Measurements from ENCODE around the gene ADAMTS20. TPM values are rescaled to one million over a fixed set of nuclear protein-coding genes. Genes with fewer than 3 reads are reported as not detected.

The ADAMTS20 gene
- total and polyA plus RNA-seq, 2 donors (not counting 3 experiments of a cell fraction or from before 2014, with no cell fraction given) = not detected

- Histone ChIP-seq H3K36me3 (ENCODE audit: control insufficient read depth in 2 of 2, extremely low read depth in 1 of 2, insufficient read depth in 2 of 2, low read length in 2 of 2) (no peaks in the 10 kb centered on the region), H3K27ac (ENCODE audit: insufficient read depth, low read depth, low read length) (no peak overlapping the region), H4K20me1 (replicated peaks; ENCODE audit: control insufficient read depth, extremely low read depth, insufficient read depth, low read length) (no peaks in the 10 kb centered on the region), H3K4me1 (ENCODE audit: control insufficient read depth, extremely low read depth, insufficient read depth, low read length) (no peaks in the 10 kb centered on the region), H2AFZ (ENCODE audit: low read depth, low read length) (no peak overlapping the region), H3K9me1 (replicated peaks; ENCODE audit: control insufficient read depth, extremely low read depth, insufficient read depth, low read length) (no peaks in the 10 kb centered on the region), H3K9me3 (replicated peaks; ENCODE audit: control insufficient read depth, insufficient read depth, low read length) (no peaks in the 10 kb centered on the region), H3K4me3 (replicated peaks in 1 of 3; ENCODE audit: insufficient read depth in 1 of 3, low read depth in 1 of 3, low read length in 3 of 3) (no peak overlapping the region), H3K9ac (replicated peaks; ENCODE audit: extremely low read depth, insufficient read depth, low read length) (no peak overlapping the region), H3K79me2 (ENCODE audit: control insufficient read depth, insufficient read depth, low read length) (no peaks in the 10 kb centered on the region), H3K4me2 (ENCODE audit: insufficient read depth, low read length) (no peak overlapping the region), H3K27me3 (ENCODE audit: control insufficient read depth in 2 of 2, insufficient read depth in 2 of 2, low read length in 2 of 2) (no peaks in the 10 kb centered on the region)
- DNase-seq (ENCODE audit: low read depth, low spot score) (no peak), FAIRE-seq (no peak)
- CTCF ChIA-PET = interaction anchor here (0.9 to 3.6 kb wide), 3 partner anchors 10 to 43 kb away, joined by 3 to 19 read pairs (median 3); no protein-coding TSS in a partner anchor
- TF ChIP-seq JUN (IDR thresholded peaks at IDR 0.05; ENCODE audit: borderline replicate concordance, insufficient read depth, insufficient read length, low read depth) (no peak), FOS (IDR thresholded peaks at IDR 0.05; ENCODE audit: borderline replicate concordance, insufficient read depth, low read length) (no peak), MYC (IDR thresholded peaks at IDR 0.05; ENCODE audit: low read depth, low read length) (no peak), POLR2AphosphoS5 (IDR thresholded peaks at IDR 0.05; ENCODE audit: insufficient read depth, low read depth, low read length) (no peak), GATA2 (IDR thresholded peaks at IDR 0.05; ENCODE audit: insufficient read depth, insufficient read length, low read depth, low read length) (no peak)
- TF ChIP-seq, protein P1, sequence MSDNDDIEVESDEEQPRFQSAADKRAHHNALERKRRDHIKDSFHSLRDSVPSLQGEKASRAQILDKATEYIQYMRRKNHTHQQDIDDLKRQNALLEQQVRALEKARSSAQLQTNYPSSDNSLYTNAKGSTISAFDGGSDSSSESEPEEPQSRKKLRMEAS (IDR thresholded peaks at IDR 0.05; ENCODE audit: insufficient read depth, insufficient read length) = no peak
- BruUV-seq (replicated peaks) = no TSS peak
- POLR2A ChIA-PET = no interaction called here
- dilution Hi-C loops (cut with MboI; ENCODE audit: extremely low pct_ligation_motif_present, low sequenced_read_pairs) (no loop called here), intact Hi-C loops (cut with micrococcal nuclease) (no loop called here)
Measured at GRCh38 chr12:43459285-43459684, 92.7 kb downstream of the ADAMTS20 start.

DNA sequence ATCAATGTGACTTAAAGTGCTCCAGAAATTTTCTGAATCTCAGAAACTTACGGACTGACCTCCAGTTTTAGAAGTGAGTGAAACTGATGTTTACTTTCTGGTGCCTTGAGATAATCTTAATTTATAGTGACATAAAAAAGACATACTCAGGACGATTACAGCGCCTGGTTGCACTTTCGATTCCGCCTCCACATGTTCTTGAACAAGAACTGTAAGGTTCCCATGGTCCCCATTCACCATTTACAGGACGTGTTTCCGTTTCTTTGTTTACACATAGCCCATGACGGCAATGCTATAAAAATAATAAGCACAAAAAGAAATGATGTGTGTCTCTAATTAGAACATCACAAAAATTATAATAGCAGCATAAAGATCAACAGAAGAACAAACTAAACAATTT, 98.2 kb downstream of the ADAMTS20 start:
- no peaks in the 10 kb centered on the region for H3K9me1 ChIP-seq (replicated peaks; ENCODE audit: control insufficient read depth, extremely low read depth, insufficient read depth, low read length)
- H3K4me2 ChIP-seq (ENCODE audit: insufficient read depth, low read length) = no peak overlapping the region
- H3K9ac ChIP-seq (replicated peaks; ENCODE audit: extremely low read depth, insufficient read depth, low read length) = no peak overlapping the region
- H4K20me1 ChIP-seq (replicated peaks; ENCODE audit: control insufficient read depth, extremely low read depth, insufficient read depth, low read length) = no peaks in the 10 kb centered on the region
- no peaks in the 10 kb centered on the region for H3K36me3 ChIP-seq (ENCODE audit: control insufficient read depth in 2 of 2, extremely low read depth in 1 of 2, insufficient read depth in 2 of 2, low read length in 2 of 2)
- FAIRE-seq = no peak
- H2AFZ ChIP-seq (ENCODE audit: low read depth, low read length) = no peak overlapping the region
- H3K4me3 ChIP-seq (replicated peaks in 1 of 3; ENCODE audit: insufficient read depth in 1 of 3, low read depth in 1 of 3, low read length in 3 of 3) = no peak overlapping the region
- POLR2A ChIA-PET = no interaction called here
- no peak for DNase-seq (ENCODE audit: low read depth, low spot score)
- TF ChIP-seq POLR2A (IDR thresholded peaks at IDR 0.05; ENCODE audit: low read depth, low read length) (no peak), FOS (IDR thresholded peaks at IDR 0.05; ENCODE audit: borderline replicate concordance, insufficient read depth, low read length) (no peak), GATA2 (IDR thresholded peaks at IDR 0.05; ENCODE audit: insufficient read depth, insufficient read length, low read depth, low read length) (no peak), POLR2AphosphoS5 (IDR thresholded peaks at IDR 0.05; ENCODE audit: insufficient read depth, low read depth, low read length) (no peak)
- TF ChIP-seq, protein P1 (IDR thresholded peaks at IDR 0.05; ENCODE audit: insufficient read depth, insufficient read length) = no peak
- H3K9me3 ChIP-seq (replicated peaks; ENCODE audit: control insufficient read depth, insufficient read depth, low read length) = no peaks in the 10 kb centered on the region
- H3K4me1 ChIP-seq (ENCODE audit: control insufficient read depth, extremely low read depth, insufficient read depth, low read length) = no peaks in the 10 kb centered on the region
- dilution Hi-C loops (cut with MboI; ENCODE audit: extremely low pct_ligation_motif_present, low sequenced_read_pairs) = no loop called here
- intact Hi-C loops (cut with micrococcal nuclease) = no loop called here
- CTCF ChIA-PET = interaction anchor here (0.9 to 1.1 kb wide), 2 partner anchors 9 to 10 kb away, joined by 3 to 6 read pairs; no protein-coding TSS in a partner anchor
- BruUV-seq (replicated peaks) = no TSS peak
- H3K27me3 ChIP-seq (ENCODE audit: control insufficient read depth in 2 of 2, insufficient read depth in 2 of 2, low read length in 2 of 2) = no peaks in the 10 kb centered on the region
- no peaks in the 10 kb centered on the region for H3K79me2 ChIP-seq (ENCODE audit: control insufficient read depth, insufficient read depth, low read length)
- H3K27ac ChIP-seq (ENCODE audit: insufficient read depth, low read depth, low read length) = no peak overlapping the region
